ENCODE results near the gene SLC6A13.
"Not testable (repeated sequence)": the region's sequence is repeated elsewhere in the genome, so short reads cannot be mapped to it uniquely, and the experiment has no call there.

SLC6A13 gene

DNA sequence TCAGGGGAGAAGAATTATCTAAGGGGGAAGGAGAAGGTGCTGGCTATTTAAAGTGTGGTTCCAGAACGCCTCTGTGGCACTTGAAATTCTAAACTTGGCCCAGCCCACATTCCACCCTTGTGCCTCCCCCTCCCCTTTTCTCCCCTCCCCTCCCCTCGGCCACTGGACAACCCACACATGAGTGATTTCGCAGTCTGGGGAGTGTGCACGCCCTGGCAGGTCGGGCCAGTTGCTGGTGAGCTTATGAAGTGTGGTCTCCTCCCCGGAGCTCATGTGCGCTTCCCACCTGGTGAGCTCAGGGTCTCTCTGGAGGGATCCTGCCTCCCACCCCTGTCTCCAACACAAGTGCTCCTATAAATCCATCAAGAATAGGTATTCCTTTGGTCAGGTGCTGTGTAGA, at the start of gene SLC6A13:
Gene SLC6A13 (minus strand): TSS at position 20 of the 400 bp plus-strand sequence. CDS start 2,784 bp downstream, outside the sequence.
- DNase-seq = no peak

- DNase-seq = no peak
Observed at GRCh38 chr12:308511-308910, 45.9 kb upstream of the SLC6A13 start.

- DNase-seq = no peak
Observed at GRCh38 chr12:307406-307805, 44.8 kb upstream of the SLC6A13 start.

DNA sequence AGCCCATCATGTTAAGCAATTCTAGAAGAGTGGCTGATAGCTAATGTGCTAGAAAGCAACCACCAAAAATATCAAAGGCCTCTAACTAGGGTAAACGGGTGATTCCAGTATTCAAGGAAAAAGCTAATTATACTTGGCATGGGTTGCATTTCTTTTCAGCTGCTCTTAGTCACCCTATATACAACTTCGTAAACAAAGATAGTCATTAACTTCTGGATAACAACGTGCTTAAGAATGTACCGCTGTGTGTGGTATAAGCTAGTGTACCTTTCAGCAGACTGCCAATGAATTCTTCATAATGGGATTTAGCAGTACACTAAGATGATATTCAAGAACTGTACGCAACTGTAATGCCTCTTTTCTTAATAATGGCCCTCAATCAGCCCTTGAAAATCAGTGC, 42.2 kb upstream of the SLC6A13 start:
- no peak for DNase-seq

- not testable (repeated sequence) for DNase-seq
Observed at GRCh38 chr12:302766-303165, 40.1 kb upstream of the SLC6A13 start.

- DNase-seq = not testable (repeated sequence)
Observed at GRCh38 chr12:300166-300565, 37.5 kb upstream of the SLC6A13 start.

DNA sequence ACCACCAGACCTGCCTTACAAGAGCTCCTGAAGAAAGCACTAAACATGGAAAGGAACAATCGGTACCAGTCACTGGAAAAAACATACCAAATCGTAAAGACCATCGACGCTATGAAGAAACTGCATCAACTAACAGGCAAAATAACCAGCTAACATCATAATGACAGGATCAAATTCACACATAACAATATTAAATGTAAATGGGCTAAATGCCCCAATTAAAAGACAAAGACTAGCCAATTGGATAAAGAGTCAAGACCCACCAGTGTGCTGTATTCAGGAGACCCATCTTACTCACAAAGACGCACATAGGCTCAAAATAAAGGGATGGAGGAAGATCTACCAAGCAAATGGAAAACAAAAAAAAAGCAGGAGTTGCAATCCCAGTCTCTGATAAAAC, 36.9 kb upstream of the SLC6A13 start:
- DNase-seq = not testable (repeated sequence)

- DNase-seq = not testable (repeated sequence)
Observed at GRCh38 chr12:298059-298458, 35.4 kb upstream of the SLC6A13 start.

GRCh38 chr12:295132-295531, 32.5 kb upstream of the SLC6A13 start:
- DNase-seq = no peak

- DNase-seq = no peak
Observed at GRCh38 chr12:293199-293598, 30.6 kb upstream of the SLC6A13 start.

- no peak for DNase-seq
Observed at GRCh38 chr12:292186-292585, 29.6 kb upstream of the SLC6A13 start.

DNA sequence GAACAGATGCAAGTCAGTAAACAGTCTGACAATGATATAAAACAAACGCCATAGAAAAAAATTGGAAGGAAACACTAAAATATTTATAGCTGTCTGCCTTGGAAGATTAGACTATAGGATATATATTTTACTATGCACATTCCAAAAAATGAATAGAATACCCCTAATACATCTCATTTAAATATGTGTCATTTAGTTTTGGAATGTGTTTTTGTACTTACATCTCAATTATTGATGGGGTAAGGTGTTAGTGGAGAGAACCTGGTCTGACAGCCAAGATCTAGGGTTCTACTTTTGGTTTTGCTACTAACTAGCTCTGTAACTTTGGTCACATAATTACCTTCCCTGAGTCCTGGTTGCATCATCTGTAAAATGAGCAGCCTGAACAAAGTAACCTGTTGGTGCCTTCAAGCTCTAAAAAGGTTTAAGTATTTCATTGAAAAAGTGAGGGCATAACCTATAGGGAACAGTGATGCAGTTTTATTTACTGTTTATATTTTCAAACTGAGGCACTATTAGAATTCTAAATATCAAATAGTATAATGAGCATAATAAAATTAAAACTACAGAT, 28.6 kb upstream of the SLC6A13 start:
- no peak for DNase-seq

DNA sequence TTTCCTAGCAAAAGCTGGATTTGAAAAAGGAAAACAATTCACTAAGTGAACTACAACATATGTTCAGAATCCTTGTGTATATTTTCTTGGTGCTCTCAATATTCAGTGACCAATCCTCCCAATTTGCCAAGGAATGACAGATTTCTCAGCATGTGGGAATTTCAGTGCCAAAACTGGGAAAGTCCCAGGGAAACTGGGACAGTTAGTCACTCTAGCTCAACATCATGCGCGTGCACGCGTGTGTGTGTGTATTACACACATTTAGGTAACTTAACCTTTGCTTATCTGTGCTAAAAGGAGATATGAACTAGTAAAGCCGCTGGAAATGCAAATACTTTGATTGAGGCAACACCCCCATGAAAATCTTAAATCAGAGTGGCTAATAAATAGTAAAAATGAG, 26.1 kb upstream of the SLC6A13 start:
- no peak for DNase-seq

GRCh38 chr12:286531-287300, 24.1 kb upstream of the SLC6A13 start:
- DNase-seq = no peak

DNA sequence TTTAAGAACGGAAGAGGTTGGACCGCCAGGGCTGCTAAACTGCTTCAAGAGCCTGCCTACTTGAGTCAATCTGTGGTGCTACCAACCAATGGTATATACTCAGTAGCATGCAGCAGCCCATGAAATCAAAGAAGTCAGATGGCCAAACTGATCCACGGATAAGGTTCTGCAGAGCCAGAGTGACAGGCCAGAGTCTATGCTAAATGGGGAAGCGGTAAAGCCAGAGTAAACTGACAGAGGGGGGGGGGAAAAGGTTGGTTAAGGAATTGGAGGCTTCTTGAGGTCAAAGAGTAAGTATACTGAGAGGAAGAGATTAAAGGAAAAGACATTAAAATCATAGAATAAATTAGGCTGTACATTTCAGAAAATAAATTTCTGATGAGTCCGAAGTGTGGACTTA, 15.4 kb upstream of the SLC6A13 start:
- DNase-seq = no peak

GRCh38 chr12:275812-276211, 13.2 kb upstream of the SLC6A13 start:
- DNase-seq = no peak

GRCh38 chr12:273382-273781, 10.7 kb upstream of the SLC6A13 start:
- DNase-seq = no peak

- no peak for DNase-seq
Observed at GRCh38 chr12:272942-273341, 10.3 kb upstream of the SLC6A13 start.

DNA sequence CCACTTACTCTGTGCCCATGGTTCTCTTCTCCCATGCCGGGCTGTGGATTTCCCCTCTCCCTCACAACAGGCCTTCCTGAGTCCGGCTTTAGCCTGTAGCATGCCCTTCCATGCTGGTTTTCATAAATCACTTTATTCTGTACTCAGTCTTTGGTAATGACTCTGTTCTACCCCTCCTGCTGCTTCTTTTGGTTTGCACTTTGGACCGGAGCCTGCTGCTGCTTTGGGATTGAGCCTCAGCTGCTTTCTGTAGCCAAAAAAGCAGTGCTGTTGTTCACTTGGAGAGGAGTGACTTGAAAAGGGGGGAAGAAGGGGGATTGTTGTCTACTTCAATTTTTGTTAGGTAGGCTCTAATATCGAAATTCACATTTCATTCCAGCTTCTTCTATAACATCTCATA, 8.5 kb upstream of the SLC6A13 start:
- DNase-seq = no peak

GRCh38 chr12:269191-269590, 6.6 kb upstream of the SLC6A13 start:
- DNase-seq = no peak

DNA sequence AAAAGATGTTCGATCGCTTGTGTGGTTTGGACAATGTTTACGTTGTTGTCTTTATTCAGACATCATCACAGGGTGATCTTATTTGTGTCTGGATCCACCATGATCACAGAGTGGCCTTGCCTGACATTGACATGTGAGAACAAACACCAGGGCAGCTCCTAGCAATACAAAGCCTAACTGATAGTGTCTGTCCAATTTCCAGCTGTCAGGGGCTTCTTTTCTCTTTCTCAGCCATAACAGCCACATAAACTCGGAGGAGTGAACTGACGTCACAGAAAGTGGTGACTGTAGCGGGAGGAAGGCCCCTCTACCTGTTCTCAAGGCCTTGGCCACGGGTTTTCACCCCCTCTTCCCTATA, 5.8 kb upstream of the SLC6A13 start:
- DNase-seq = no peak

DNA sequence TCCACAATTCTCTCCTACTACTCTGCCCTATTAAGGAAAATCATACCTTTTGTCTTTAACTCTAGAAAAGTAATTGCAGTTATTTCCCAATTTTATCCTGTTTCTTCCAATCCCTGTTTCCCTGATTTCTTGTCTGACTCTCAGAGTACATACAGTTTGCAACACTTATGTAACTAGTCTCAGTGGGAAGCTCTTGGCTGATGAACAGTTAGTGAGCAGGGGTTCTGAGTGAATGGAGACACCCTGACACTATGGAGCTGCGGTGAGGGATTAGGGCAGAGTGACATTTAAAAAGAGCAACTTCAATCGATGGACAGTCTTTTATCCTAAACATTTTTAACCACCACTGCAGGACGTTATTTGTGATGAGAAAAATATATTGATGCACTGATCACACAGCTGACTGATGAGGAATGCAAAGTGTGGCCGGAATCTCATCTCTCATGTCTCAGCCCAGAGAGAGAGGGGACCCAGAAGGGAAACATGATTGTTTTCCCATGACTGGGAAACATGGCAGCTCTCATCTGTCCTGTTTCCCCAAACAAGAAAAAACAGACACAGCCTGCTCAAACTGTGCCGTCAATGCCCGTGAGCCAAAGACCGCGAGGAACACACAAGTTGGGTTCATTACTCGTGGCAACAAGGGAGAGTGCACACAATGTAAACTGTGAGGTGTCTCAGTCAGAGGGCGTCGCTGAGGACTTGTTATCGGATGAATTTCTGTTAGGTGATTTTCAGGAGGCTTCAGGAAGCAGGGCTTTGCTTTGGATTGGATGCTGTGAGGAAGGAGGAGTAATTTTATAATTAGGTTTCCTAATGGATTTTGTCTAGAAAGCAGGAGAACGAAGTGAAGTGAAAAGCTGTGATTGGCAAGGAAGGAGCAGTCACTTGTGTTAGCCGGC, 5.2 kb upstream of the SLC6A13 start:
- DNase-seq = no peak

GRCh38 chr12:265096-265495, 2.5 kb upstream of the SLC6A13 start:
- DNase-seq = no peak

- DNase-seq = no peak
Observed at GRCh38 chr12:264269-264668, 1.6 kb upstream of the SLC6A13 start.
